NT2/D1 (cell line): ENCODE measurements around the gene PRKG1.

Experiments
- SUZ12 ChIP-seq: IDR thresholded peaks from 2 replicates; pipeline ENCODE4 v1.6.1; 2011; ENCODE audit not compliant: insufficient read length, insufficient read depth; ENCODE audit errors: extremely low read depth
- YY1 ChIP-seq: IDR thresholded peaks from 2 replicates; pipeline ENCODE4 v1.6.1; 2011; ENCODE audit not compliant: insufficient read length, insufficient read depth
- ZNF274 ChIP-seq: IDR thresholded peaks from 2 replicates; pipeline ENCODE4 v1.6.1; 2011; ENCODE audit warnings: mild to moderate bottlenecking, low read depth, low read length

DNA sequence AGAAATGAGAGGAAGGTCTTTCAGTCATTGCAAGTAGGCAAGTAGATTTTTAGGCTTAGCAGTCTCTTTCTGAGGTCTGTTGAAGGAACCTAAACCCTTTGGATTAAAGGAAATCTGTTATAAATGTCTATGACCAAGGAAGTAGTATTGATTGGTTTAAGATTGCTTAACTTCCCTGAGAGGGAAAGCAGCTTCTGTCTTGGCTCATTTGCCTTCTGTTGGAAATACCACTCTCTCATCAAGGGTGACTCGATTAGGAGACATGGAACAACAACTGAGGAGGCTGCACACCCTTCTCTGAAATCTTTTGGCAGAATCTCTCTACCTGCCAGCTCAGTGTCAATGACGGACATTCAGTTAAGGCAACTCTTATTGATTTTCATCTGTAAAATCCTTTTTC lies 282.9 kb downstream of the PRKG1 start:
- TF ChIP-seq YY1 (no peak), ZNF274 (no peak), SUZ12 (no peak)
